ENCODE data around the gene DLG5. TPM values are rescaled to one million over a fixed set of nuclear protein-coding genes. Genes with fewer than 3 reads are reported as not detected.

DLG5 gene
- total RNA-seq, 1 experiment from 2014 or later: 127 TPM

GRCh38 chr10:77943121-77943901 lies 16.8 kb upstream of the DLG5 start:
- CTCF ChIA-PET: interaction anchor here (0.9 to 1.0 kb wide), 2 partner anchors 16 to 54 kb away, joined by 4 read pairs; no protein-coding TSS in a partner anchor
- peak; percentile 90 for DNase-seq (ENCODE audit: unreplicated experiment)
- H3K27ac Mint-ChIP-seq (ENCODE audit: low read depth, unreplicated experiment): peak overlapping the region; percentile 95
- TF ChIP-seq, protein P1, sequence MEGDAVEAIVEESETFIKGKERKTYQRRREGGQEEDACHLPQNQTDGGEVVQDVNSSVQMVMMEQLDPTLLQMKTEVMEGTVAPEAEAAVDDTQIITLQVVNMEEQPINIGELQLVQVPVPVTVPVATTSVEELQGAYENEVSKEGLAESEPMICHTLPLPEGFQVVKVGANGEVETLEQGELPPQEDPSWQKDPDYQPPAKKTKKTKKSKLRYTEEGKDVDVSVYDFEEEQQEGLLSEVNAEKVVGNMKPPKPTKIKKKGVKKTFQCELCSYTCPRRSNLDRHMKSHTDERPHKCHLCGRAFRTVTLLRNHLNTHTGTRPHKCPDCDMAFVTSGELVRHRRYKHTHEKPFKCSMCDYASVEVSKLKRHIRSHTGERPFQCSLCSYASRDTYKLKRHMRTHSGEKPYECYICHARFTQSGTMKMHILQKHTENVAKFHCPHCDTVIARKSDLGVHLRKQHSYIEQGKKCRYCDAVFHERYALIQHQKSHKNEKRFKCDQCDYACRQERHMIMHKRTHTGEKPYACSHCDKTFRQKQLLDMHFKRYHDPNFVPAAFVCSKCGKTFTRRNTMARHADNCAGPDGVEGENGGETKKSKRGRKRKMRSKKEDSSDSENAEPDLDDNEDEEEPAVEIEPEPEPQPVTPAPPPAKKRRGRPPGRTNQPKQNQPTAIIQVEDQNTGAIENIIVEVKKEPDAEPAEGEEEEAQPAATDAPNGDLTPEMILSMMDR (IDR thresholded peaks at IDR 0.05; ENCODE audit: unreplicated experiment): no peak
- H3K36me3 Mint-ChIP-seq (ENCODE audit: insufficient read depth, unreplicated experiment): peaks cover 6% of the 10 kb centered on the region
- no TSS peak for BruUV-seq (replicated peaks)
- POLR2A ChIA-PET: interaction anchor here (0.5 to 2.2 kb wide), 18 partner anchors 12 to 96 kb away, joined by 3 to 23 read pairs (median 6); partner anchors contain the start of gene DLG5
- intact Hi-C loops (cut with micrococcal nuclease): no loop called here
- H3K27me3 Mint-ChIP-seq (ENCODE audit: insufficient read depth, unreplicated experiment): no peaks in the 10 kb centered on the region
- H3K4me3 Mint-ChIP-seq (ENCODE audit: unreplicated experiment): peak overlapping the region; percentile 50
- peaks cover 43% of the 10 kb centered on the region for H3K4me1 Mint-ChIP-seq (ENCODE audit: insufficient read depth, unreplicated experiment)
- no peaks in the 10 kb centered on the region for H3K9me3 Mint-ChIP-seq (ENCODE audit: unreplicated experiment)

DNA sequence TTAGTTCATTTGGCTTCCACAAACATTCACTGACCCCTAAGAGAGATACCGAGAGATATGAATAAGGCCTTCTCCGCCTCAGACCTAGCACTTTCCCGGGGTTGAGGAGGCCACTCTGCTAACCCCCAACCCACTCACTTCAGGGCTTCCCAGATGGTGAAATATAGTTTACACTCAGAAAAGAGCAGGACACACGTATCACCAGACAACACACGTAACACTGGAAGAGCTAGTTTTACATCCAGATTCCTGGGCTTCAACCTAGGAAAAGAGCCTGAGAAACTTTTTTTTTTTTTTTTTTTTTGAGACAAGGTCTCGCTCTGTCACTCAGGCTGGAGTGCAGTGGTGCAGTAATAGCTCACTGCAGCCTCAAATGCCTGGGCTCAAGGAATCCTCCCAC lies 15.2 kb upstream of the DLG5 start:
- Mint-ChIP-seq H3K4me1 (ENCODE audit: insufficient read depth, unreplicated experiment) (peaks cover 43% of the 10 kb centered on the region), H3K9me3 (ENCODE audit: unreplicated experiment) (no peaks in the 10 kb centered on the region), H3K36me3 (ENCODE audit: insufficient read depth, unreplicated experiment) (peaks cover 6% of the 10 kb centered on the region), H3K27me3 (ENCODE audit: insufficient read depth, unreplicated experiment) (no peaks in the 10 kb centered on the region), H3K27ac (ENCODE audit: low read depth, unreplicated experiment) (no peak overlapping the region), H3K4me3 (ENCODE audit: unreplicated experiment) (no peak overlapping the region)
- DNase-seq (ENCODE audit: unreplicated experiment): no peak
- TF ChIP-seq, protein P1 (IDR thresholded peaks at IDR 0.05; ENCODE audit: unreplicated experiment): no peak
- ChIA-PET POLR2A (interaction anchor here (0.5 to 2.2 kb wide), 5 partner anchors 11 to 1247 kb away, joined by 3 to 7 read pairs (median 5); no protein-coding TSS in a partner anchor), CTCF (interaction anchor here (1.0 kb wide), 1 partner anchor 52 kb away, joined by 4 read pairs; no protein-coding TSS in a partner anchor)
- no TSS peak for BruUV-seq (replicated peaks)
- intact Hi-C loops (cut with micrococcal nuclease): no loop called here

DNA sequence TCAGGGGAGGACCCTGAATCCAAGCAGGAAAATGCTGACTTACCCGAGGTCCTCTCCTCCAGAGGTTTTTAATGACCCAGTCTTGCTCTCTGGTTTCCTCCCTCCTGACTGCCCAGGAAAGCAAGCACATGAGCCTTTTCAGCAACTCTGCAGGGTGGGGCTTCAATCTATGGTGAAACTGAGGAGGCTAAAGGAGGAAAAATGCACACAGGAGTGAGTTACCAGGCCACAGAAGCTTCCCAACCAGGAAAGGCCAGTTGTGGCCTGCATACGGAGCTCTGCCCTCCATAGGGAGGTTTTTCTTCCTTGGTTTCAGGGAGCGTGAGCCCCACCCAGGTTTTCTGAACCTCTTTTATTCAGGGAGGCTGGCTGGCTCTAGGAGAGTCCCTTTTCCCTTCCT lies 14.1 kb upstream of the DLG5 start:
- Mint-ChIP-seq H3K36me3 (ENCODE audit: insufficient read depth, unreplicated experiment) (peaks cover 6% of the 10 kb centered on the region), H3K4me1 (ENCODE audit: insufficient read depth, unreplicated experiment) (peaks cover 35% of the 10 kb centered on the region), H3K9me3 (ENCODE audit: unreplicated experiment) (no peaks in the 10 kb centered on the region), H3K27ac (ENCODE audit: low read depth, unreplicated experiment) (peak overlapping the region; percentile 77), H3K27me3 (ENCODE audit: insufficient read depth, unreplicated experiment) (no peaks in the 10 kb centered on the region), H3K4me3 (ENCODE audit: unreplicated experiment) (no peak overlapping the region)
- intact Hi-C loops (cut with micrococcal nuclease): no loop called here
- ChIA-PET CTCF (interaction anchor here (1.0 kb wide), 1 partner anchor 34 kb away, joined by 3 read pairs; no protein-coding TSS in a partner anchor), POLR2A (interaction anchor here (1.2 to 2.9 kb wide), 5 partner anchors 11 to 71 kb away, joined by 4 to 14 read pairs (median 5); partner anchors contain the start of gene DLG5)
- no TSS peak for BruUV-seq (replicated peaks)
- TF ChIP-seq, protein P1 (IDR thresholded peaks at IDR 0.05; ENCODE audit: unreplicated experiment): no peak
- DNase-seq (ENCODE audit: unreplicated experiment): no peak

- H3K9me3 Mint-ChIP-seq (ENCODE audit: unreplicated experiment): no peaks in the 10 kb centered on the region
- peaks cover 4% of the 10 kb centered on the region for H3K36me3 Mint-ChIP-seq (ENCODE audit: insufficient read depth, unreplicated experiment)
- peak overlapping the region; percentile 77 for H3K27ac Mint-ChIP-seq (ENCODE audit: low read depth, unreplicated experiment)
- no TSS peak for BruUV-seq (replicated peaks)
- TF ChIP-seq, protein P1 (IDR thresholded peaks at IDR 0.05; ENCODE audit: unreplicated experiment): no peak
- no peaks in the 10 kb centered on the region for H3K27me3 Mint-ChIP-seq (ENCODE audit: insufficient read depth, unreplicated experiment)
- no peak overlapping the region for H3K4me3 Mint-ChIP-seq (ENCODE audit: unreplicated experiment)
- H3K4me1 Mint-ChIP-seq (ENCODE audit: insufficient read depth, unreplicated experiment): peaks cover 31% of the 10 kb centered on the region
- POLR2A ChIA-PET: interaction anchor here (1.2 to 2.9 kb wide), 5 partner anchors 11 to 70 kb away, joined by 4 to 14 read pairs (median 5); partner anchors contain the start of gene DLG5
- intact Hi-C loops (cut with micrococcal nuclease): no loop called here
- DNase-seq (ENCODE audit: unreplicated experiment): no peak
- CTCF ChIA-PET: interaction anchor here (1.0 kb wide), 1 partner anchor 33 kb away, joined by 3 read pairs; no protein-coding TSS in a partner anchor
Observed at GRCh38 chr10:77940225-77940624, 13.7 kb upstream of the DLG5 start.

Data from MCF 10A (cell line).